Measurements from ENCODE around the gene CLPTM1L.
"Not testable (repeated sequence)": the region's sequence is repeated elsewhere in the genome, so short reads cannot be mapped to it uniquely, and the experiment has no call there.

CLPTM1L gene

DNA sequence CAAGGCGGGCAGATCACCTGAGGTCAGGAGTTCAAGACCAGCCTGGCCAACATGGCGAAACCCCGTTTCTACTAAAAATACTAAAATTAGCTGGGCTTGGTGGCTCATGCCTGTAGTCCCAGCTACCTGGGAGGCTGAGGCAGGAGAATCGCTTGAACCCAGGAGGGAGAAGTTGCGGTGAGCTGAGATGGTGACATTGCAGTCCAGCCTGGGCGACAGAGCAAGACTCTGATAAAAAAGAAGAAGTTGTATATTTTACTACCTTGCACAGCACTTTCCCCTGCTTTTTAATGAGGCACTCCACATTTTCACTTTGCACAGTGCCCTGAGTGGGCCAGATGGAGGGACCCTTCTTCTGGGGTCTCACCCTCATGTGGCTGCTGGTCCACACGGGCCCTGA, 15.5 kb upstream of the CLPTM1L start:
- not testable (repeated sequence) for DNase-seq (ENCODE audit: low spot score)

DNA sequence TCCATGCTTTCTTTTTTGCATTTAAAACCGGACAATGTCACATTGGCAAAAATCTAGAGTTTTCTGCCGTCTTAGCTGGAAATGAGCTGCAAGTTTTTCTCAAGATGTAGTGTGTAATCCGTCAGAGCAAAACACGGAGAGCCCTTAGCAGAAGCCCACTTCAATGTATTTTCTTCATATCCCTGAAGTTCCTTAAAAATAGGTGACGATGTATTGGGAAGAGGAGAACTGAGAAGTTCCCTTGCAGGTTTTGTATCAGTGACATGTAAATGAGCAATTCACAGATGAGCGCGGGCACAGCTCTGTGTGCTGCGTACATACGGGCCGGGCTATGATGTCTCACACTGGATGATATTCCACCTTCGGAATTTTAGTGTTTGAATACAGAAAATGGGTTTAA, 14.8 kb upstream of the CLPTM1L start:
- no peak for DNase-seq (ENCODE audit: low spot score)

DNA sequence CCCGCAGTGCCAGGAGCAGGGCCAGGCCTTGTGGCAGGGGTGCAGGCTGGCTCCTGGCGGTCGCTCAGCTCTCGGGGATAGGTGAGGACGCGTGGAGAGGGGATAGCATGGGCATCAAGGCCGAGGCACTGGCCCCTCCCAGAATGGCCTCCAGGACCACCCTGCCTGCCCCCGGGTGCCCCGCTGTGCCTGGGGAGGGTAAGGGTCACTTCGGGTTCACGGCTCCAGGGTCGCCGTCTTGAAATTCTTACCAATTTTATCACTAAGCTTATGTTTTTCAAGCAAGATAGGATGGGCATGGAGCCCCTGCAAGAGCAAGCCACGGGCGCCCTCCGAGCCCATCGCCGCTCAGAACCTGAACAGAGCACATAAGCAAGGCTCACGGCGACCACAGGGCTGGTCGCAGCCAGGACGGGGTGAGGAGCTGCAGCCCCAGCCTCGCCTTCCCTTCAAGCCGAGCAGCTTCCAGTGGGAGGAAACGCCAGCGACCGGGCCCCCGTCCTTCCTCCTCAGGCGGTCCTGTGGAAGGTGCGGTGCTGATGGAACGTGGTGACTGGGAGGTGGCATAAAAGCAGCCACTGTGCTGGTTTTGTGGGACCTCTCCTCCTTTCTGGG, 14.2 kb upstream of the CLPTM1L start:
- DNase-seq (ENCODE audit: low spot score), result no peak

DNA sequence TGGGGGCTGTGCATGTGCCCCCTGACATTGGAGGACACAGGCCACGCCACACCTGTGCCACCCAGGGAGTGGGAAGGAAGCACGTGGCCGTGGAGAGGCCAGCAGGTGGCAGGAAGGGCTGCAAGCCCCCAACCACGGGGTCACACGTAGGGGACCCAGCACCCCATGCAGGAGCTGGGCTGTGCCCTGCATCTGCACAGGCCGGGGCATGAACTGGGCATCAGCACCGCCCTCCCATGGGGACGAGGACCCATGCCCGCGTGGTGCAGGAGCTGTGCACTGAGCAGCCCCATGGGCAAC, 13.8 kb upstream of the CLPTM1L start:
- no peak for DNase-seq (ENCODE audit: low spot score)

DNA sequence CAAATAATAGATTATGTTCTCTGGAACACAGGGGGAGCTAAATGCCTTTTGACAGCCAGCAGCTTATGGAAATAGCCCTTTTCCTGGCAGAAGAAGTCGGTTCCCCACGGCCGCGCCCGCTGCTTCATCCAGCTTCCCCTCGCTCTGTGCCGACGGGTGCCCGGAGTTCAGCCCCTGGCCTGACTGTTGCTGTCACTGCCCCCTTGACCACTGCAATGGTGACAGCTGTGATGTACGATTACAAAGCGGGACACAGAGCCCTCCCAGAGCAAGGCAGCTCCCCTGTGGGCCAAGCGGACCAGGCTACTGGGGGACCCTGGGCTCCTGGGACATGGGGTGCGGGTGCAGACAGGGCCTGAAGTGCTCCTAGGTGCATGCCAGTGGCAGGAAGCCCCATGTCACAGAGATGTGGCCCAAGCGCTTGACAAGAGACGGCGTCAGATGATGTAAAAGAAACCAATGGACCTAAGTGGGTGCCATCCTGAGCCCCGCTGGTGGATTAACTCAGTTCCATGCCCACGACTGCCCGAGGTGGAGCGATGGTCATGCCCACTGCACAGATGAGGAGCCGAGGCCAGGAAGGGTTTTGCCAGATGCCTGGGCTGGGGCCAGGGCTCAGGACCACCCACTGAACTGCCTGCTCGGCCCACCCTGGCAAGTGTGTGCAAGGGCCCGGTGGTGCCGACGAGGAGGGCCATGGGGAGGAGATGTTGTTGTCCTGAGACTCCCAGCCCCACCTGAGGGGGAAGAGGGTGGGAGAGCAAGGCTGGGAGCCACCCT, 13.2 kb upstream of the CLPTM1L start:
- DNase-seq (ENCODE audit: low spot score), result no peak

DNA sequence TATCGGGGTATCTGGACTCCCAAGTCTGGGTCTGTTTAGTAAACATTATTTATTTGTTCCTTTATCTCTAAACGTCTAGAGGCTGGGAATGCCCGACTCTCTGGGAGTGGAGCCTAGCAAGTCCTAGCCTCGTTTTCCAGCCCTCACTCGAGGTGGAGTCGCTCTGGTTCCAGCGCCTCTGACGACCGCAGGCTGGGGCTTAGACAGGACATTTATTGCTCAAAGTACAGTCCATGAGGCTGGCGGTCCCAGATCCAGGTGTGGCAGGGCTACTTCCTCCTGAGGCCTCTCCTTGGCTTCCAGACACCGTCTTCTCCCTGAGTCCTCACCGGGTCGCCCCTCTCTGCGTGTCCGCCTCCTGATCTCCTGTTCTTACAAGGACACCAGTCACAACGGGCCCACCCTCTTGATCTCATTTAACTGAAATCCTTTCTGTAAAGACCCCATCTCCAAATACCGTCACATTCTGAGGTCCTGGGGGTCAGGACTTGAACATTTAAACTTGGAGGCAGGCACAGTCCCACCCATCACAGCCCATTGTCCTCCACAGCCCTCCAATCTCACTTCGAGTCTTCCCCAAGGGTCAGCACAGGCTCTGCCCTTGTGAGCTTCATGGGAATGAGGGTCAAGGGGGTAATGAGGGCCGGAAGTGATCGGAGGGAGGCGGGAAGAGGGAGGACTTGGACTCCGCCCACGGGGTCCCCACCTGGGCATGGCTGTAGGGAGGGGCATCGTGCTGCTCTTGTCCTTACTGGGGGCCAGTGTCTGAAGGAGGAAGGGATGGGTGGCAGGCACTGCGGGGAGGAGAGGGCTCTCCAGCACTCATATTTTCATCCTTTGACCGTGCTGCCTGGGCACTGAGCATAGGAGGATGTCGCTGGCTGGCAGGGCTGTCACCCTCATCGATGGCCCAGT, 12.2 kb upstream of the CLPTM1L start:
- DNase-seq (ENCODE audit: low spot score), result no peak

DNA sequence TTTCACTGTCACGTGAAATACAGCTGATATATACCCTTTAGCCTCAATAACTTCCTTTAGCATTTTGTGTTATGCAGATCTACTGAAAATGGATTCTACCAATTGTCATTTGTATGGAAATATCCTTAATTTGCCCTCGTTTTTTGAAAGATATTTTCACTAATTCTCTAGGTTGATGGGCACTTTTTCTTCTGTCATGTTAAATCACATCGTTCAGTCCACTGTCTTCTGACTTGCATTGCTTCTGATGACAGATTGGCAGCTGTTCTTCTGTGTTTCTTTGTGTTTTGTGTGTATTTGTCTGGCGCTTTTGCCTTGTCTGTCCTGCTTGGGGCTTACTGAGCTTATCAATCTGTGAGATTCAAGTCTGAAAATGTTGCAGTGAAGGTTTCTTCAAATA, 9.7 kb upstream of the CLPTM1L start:
- no peak for DNase-seq (ENCODE audit: low spot score)

DNA sequence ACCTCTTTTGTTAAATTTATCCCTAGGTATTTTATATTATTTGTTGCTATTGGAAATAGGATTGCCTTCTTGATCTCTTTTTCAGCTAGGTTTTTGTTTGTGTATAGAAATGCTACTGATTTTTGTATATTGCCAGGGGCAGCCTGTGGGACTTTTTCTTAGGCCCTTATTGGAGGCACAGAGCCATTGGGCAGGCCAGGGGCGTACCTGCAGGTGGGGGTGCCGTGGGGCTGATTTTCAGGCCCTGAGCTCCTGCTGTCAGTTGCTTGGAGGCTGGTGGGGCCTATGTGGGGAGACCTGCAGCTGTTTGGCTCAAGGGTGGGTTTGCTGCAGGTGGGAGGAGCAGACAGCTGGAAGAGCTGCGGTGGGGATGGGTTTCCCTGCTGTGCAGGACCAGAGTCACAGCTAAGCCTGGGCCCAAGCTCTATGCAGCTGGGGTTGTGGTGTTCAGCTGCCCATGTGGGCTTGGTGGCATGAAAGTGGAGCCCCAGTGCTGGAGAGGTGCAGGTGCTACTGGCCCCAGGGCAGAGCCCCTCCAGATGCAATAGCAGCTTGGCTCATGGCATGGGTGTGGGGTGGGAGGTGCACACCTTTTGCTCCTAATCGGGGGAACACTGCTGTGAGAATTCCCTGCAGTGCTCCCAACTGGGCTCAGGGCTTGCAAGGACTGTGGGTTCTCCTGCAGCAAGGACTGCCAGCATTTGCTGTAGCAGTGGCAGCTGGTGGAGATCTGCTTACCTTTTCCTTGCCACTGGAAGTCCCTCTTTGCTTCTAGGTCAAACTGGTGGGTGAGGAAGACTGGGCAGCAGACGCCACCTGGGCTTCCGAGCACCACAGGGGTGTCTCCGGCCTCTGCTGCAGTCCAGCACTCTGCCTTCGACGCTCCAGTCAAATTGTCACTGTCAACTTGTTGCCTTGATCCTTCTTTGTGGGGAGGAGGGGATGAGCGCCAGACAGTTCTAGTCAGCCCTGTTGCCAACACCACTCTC, 7.6 kb upstream of the CLPTM1L start:
- no peak for DNase-seq (ENCODE audit: low spot score)

DNA sequence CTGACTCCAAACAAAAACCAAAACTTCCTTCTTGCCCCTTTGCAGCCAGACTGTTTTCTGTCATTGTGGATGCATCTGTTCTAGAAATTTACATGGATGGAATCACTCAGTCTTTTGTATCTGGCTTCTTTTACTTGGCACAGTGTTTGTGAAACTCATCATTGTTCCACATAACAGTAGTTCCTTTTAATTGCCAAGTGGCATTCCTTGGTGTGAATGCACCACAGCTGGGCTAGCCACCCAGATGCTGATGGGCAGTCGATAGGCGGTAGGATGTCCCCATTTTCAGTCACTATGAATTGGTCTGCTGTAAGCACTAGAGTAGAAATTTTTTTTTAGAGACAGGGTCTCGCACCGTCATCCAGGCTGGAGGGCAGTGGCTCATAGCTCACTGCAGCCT, 6.3 kb upstream of the CLPTM1L start:
- DNase-seq (ENCODE audit: low spot score), result no peak

DNA sequence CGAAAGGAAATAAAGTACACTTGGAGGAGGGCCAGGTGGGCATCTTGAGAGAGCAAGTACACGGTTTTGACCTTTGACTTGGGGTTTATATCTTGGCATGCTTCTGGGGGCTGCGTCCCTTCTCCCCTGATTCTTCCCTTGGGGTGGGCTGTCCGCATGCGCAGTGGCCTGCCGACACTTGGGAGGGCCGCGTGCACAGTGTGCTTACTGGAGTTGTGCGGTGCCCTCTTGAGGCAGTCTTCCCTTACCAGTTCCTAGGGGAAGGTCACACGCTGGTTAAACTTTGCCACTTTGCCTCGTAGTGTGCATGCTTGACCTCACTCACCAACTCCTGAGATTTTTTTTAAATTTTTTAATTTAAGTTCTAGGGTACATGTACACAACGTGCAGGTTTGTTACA, 4.3 kb upstream of the CLPTM1L start:
- DNase-seq (ENCODE audit: low spot score), result no peak

DNA sequence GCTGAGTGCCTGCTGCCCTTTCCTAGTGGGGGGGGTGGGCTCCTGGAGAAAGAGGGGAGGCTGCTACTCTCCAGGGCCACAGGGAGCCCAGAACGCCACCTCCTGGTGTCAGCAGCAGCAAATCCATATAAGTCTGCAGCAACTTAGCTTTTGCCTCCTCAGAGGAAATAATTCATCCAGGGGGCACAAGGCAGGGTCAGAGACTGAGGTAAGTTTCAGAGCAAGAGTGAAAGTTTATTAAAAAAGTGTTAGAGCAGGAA, 4.0 kb upstream of the CLPTM1L start:
- no peak for DNase-seq (ENCODE audit: low spot score)

DNA sequence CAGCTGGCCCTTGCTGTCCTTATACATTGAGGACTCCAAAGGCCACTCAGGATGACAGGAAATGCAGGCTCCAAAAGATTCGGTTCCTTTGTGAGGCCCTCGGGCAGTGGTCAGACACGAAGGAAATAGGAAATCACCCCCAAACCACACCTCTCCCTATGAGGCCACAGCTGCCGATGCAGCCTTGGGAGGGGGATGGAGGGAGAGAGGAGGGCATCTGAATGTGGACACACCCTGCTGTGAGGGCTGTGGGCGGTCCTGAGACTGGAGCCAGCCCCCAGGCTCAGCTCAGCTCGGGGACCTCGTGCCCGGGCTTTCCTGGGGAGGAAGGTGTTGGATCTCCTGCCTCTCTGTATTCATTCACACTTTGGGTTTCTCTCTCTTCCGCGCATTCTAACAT, 2.7 kb upstream of the CLPTM1L start:
- no peak for DNase-seq (ENCODE audit: low spot score)

DNA sequence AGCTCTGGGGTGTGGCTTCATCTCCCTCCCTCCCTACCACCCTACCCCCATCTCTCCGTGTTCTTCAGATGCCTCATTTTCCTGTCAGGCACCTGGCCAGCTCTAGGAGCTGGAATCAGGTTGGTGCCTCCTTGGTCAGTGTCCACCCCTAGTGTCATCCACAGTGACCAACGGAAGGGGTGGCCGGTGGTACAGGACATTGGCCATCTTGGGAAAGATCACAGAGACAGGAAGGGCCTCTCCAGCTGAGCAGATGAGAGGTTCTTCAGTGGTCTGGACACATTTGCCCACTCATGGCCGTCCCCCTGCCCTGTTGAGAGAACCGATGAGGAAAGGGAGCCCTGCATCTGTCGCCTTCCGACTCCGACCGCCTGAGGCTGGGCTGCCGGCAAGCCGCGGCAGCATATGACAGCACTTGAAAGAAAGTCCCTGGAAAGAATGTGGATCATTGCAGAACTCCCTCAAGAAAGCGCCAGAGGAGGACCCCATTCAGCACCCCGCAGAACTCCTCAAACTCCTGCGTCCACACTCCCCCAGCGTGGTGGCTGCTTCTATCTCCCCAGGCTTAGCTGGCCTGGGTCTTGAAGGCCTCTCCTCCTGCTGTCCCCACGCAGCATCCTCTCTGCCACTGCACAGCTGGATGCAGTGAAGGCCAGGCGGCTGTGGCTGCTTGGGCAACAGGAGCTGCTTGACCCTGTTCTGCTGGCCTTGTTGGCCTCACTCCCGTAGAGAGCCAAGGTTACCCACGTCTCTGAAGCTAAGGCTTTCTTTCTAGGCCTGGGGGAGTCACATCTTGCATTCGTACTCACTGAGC, 1.9 kb upstream of the CLPTM1L start:
- no peak for DNase-seq (ENCODE audit: low spot score)

DNA sequence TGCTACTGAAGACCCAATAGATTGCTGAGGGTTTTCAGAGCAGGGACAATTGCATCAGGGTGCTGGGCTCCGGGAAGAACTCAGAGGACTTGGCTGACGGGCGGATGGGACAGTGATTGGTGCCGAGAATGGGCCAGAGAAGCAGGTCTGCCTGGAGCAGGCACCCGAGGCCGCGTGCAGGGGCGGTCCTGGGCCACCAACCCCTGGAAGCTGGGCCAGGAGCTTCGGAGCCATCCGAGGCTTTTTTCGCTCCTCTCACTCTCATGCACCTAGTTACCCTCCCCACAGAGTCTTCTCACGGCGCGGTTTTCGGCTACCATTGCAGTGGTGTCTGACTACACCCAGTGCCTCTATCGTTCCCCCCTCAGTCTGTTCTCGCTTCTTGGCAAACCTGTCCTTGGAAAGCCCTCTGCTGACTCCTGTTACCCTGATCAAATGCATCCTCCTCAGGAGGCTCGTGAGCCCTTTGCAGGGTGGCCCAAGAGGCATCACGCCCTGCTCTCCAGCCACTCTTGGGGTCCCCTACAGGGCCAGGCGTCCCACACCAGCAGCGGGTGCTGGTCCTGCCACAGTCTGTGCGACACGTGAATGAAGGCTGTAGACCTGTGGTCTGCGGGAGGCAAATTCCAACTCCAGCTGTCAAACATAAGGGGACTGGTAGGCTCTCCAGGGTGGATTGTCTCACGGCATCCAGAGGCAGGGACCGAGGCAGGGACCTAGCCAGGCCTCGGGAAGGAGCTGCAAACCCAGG, 1.2 kb upstream of the CLPTM1L start:
- DNase-seq (ENCODE audit: low spot score), result no peak

DNA sequence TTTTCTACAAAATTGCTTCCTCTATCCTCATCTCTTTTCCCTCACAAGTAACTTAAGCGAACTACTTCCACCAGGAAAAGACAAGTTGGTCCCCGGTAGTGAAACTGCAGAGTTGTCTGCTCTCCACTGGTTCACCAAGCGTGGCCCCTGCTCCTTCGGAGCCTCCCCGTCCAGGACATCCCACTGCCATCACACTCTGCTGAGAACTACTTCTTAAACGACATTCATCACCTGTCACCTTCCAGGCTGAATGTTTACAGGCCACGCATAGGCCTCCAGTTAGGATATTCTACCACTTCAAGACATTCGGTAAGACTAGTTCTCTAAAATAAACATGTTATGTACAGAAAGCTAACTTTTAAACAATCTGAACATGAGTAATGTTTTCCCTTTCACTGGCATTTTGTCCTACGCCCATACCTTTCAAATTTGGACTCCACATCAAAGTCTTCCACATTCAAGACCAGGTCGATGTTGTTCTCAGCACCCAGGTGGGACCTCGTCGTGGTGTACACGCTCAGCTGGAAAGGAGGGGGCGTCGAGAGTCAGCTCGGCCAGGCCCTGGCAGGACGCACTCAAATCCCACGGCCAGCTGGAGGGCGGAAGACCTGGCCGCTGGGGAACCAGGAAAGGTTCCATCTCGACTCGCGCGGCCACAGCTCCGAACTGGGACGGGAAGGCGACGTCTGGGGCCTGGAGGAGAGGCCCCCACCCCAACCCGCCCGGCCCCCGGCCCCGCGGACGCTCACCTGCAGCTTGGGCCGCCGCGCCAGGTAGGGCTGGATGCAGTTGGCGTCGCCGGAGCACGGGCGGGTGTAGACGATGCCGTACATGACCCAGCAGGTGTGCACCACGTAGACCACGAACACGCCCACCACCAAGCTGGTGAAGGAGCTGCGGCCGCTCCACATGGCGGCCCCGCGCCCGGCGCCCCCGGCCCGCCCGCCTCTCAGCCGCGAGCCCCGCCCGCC, 683 bp downstream of the CLPTM1L start:
- DNase-seq (ENCODE audit: low spot score), result peak; percentile 25

DNA sequence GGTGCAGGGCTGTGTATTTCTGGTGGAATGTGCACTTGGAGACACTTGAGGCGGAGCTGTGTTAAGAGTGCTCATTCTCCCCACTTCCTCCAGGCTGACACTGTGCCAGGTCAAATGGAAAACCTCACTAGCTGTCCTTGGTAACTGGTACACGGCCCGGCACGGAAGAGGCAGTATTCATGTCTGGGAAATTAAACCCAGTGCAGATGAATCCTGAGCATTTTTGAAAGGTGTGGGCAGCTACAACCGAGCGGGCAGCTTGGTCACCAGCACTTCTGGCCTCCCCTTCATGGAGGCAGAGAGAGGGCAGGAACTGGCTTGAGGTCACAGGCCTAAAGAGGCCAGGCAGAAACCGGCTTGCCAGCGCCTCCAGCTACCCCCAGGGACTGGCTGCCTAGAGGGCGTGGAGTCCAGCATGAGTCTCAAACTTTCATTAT, 1.6 kb downstream of the CLPTM1L start:
- DNase-seq (ENCODE audit: low spot score), result no peak

DNA sequence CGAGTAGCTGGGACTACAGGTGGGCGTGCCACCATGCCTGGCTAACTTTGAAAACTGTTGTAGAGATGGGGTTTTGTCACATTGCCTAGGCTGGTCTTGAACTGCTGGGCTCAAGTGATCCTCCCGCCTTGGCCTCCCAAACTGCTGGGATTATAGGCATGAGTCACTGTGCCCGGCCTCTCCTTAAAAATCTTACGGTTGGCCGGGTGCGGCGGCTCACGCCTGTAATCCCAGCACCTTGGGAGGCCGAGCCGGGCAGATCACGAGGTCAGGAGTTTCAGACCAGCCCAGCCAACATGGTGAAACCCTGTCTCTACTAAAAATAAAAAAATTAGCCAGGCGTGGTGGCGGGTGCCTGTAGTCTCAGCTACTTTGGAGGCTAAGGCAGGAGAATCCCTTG, 2.2 kb downstream of the CLPTM1L start:
- DNase-seq (ENCODE audit: low spot score), result not testable (repeated sequence)

DNA sequence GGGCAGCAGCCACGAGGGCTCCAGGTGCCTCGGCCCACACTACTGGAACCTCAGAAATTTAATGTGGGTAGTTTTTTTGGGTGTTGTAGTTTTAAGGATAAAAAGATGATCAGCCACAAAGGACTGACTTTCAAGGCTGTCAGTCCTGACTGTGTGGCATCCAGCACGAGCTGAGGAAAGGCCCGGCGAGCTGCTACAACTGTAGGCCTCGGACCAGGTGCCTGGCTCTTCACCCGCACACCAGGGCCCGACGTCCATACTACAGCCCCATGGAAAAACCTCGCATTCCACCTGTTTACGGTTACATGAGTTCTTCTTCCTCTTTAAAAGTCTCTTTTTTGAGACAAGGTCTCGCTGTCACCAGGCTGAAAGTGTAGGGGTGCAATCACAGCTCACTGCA, 2.6 kb downstream of the CLPTM1L start:
- no peak for DNase-seq (ENCODE audit: low spot score)

DNA sequence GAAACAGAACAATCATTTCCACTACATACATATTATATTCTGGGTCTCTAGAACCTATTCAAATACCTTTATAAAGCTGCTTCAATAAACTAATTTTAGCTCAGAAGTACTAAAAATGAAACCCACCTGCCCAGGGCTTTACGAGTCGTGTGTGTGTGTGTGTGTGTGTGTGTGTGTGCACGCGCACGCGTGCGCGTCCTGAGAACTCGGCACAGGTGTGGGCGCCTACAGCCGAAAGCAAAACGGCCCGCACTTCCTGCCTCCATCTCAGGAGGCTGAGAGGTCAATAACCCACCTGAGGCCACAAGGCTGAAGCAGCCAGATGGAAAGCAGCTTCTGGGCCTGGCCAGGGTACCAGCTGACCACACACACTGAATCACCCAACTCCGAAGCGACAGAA, 3.0 kb downstream of the CLPTM1L start:
- DNase-seq (ENCODE audit: low spot score), result no peak
